NCI-H345 treated with DMSO at 0.1 percent for 48 hours (cell line): ENCODE data around the gene SLC9A7.
"Not testable (repeated sequence)": the region's sequence is repeated elsewhere in the genome, so short reads cannot be mapped to it uniquely, and the experiment has no call there.

Experiments used
- DNase-seq: peaks from one replicate; lab custom pipeline; 2025; ENCODE audit not compliant: unreplicated experiment; lab: John Stamatoyannopoulos, UW

SLC9A7 gene

DNA sequence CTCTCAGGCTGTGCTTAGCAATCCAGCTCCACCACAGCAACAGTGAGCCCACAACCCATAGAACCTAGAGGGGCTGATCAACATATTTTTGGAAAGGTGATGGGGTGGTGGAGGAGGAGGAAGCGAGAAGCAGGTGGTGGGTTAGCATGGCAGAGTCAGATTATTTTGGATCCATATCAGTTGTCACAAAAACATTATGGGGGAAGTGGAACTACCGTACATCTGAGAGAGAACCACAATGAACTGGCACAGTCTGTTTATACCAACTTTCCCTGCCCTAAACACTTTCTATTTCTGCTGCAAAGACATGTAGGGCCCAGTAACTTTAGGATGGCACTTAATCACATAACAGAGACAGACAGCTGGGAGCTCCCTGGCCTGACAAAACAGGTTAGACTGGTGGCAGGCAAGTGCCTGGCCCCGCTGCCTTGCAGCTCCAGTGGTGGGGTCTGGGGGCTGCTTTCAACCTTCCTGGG, 4.3 kb downstream of the SLC9A7 start:
- DNase-seq = no peak

DNA sequence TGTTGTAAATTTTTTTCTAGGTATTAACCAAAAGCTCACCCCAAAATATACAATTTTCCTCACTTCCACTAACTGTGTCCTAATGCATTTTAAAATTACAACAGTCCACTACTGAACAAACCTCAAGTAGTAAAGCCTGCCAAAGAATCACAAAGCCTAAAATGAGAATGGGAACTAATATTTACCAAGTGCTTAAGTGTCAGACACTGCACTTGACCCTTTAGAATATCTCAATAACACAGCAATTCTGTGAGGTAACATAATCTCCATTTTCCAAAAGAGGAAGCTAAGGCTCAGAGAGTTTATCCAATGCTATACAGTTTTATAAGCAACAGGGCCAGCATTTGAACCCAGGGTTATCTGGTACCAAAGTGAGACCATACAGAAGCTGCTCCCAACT, 4.9 kb downstream of the SLC9A7 start:
- no peak for DNase-seq

DNA sequence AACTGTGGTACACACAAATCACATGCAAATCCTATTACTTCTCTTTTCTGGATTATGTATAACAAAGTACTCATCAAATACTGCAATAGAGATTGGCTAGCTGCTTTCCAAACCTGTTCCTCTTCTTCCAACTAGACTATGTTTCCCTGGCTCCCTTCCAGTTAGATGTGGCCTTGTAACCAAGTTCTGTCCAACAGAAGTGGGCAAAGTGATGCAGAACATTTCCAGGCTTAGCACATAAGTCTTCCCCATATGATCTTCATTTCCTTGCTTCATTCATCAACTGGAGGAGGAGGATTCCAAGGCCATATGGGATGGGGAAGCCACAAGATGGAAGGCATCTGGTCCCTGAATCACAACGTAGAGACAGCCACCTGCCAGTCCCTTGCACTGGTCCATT, 8.0 kb downstream of the SLC9A7 start:
- DNase-seq = no peak

DNA sequence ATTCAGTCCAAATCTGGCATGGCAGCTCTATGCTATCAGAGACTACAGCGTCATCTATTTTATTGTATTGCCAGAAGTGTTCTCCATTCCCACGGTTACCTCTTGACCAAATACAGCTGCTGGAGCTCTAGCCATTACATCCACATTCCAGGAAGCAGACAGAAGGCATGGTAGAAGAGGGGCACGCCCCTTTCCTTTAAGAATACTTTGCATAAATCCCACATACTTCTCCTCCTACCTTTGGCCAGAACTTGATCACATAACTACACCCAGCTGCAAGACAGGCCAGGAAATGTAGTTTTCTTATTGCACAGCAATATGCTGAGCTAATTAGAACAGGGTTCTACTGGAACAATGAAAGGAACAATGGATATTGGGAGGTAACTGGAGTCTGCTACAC, 14.9 kb downstream of the SLC9A7 start:
- no peak for DNase-seq

DNA sequence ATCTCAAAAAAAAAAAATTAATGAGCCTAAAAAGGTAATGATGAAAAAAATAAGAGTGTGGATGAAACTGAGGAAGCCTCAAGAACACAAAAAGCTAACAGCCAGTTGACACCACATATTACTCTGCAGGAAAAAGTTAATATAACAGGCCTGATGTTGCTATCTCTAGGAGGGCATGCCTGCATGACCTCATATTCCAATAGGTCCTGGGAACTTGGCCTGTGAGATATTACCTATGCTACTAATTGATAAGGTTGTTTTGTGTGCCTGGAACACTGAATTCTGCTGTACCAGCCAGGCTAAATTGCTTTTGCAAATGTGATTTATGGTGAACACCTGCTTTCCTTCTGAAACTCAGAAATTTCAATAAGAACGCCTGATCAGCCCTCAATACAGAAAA, 15.9 kb downstream of the SLC9A7 start:
- DNase-seq = no peak

DNA sequence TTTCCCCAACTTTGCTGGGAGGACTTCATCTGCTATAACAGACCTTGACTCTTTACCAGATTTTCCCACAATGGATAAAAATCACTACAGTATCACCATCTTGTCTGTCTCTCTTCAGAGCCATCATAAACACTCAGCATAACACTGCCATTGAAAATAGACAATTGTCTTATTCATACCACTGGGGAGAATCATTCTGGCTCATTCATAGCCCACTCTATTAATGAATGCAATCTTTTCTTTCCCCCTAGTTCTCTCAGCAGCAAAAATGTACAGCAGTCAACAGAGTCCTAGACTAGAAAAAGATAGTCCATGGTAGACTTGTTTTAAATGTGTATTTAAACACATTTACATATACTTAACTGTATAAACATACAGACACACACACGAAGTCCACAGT, 19.2 kb downstream of the SLC9A7 start:
- DNase-seq = no peak

DNA sequence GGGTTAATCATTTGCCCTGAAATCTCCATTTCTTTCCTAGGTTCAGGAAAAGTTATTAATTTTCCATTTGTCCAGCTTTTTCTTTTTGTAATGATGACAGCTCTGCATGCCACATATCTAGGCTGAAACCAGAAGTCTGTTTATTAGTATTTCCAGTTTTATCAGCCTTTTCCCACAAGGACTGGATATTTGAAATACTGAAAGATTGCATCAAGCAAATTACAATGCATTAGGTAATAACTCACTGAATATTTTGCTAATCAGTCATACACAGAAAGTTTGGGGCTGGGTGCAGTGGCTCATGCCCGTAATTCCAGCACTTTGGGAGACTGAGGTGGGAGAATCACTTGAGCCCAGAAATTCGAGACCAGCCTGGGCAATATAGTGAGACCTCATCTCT, 21.5 kb downstream of the SLC9A7 start:
- DNase-seq = no peak

DNA sequence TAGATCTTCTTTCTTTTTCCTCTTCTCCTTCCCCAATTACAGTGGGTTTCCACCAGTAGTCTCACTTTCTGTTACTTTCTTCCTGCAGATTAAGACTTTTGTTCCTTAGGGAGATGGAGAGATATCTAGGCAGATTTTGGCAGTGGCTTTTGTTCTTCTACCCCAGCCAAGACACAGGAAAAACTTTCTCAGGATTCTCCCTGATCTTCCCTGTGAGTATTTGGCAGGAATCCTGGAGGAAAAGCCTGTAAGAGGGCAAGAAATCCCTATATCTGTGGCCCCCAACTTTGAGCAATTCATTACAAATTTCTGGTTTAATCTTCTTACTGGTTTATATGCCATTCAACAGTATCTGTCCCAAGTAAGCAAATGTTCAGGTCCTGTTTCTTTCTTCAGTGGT, 21.9 kb downstream of the SLC9A7 start:
- no peak for DNase-seq

DNA sequence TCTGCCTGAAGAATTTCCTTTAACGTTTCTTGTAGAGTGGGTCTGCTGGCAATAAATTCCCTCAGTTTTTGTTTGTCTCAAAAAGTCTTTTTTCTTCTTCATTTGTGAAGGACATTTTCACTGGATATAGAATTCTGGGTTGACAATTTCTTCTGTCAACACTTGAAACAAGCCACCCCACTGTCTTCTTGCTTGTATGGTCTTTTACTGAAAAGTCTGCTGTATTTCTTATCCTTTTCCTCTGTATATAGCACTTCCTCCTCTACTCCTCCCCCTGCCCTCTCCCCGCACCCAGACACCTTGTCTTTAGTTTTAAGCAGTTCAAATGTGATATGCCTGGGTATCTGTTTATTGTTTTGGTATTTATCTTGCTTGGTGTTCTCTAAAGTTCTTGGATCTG, 23.3 kb downstream of the SLC9A7 start:
- DNase-seq = no peak

DNA sequence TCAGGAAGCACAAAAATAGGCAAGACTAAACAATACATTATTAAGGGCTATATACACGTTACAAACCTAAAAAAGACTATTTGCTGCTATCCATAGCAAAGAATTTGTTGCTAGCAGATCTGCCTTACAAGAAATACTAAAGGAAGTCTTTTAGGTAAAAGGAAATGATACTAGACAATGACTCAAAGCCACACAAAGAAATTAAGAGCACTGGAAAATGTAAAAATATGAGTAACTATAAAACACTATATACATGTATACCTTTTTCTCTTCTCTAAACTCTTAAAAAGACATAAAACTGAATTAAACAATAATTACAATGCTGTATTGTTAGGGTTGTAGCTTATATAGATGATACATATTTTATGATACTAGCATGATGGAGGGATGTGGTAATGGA, 25.7 kb downstream of the SLC9A7 start:
- no peak for DNase-seq

DNA sequence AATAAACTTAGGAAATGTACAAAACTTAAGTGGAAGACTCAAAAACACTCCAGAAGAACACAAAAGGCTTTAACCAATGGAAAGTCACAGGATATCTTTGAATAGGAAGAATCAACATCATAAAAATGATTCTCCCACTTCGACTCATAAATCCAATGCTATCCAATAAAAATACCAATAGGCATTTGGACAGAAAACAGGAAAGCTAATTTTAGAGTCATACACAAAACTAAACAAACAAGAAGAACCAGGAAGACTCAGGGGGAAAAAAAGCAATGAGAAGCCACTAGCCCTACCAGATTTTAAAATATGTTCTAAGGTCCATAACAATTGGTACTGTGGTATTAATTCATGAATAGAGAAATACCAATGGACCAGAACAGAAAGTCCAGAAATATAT, 28.2 kb downstream of the SLC9A7 start:
- no peak for DNase-seq

DNA sequence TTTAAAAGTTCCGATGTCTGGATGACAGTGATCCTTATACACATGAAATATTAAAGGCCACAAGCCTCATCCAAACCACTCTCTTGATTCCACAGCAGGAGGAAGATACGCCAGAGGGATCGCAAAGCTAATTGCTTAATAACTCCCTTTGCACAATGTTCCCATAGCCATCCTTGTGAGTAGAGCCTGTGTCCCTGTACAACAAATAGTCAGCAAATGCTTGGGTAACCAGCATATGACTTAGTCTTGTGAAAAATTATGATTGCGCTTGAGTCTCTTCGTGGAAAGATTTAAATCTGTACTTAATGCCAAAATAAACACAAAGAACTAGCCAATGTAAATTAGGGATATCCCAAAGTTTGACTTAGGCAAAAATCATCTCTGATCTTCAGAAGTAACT, 31.5 kb downstream of the SLC9A7 start:
- DNase-seq = no peak

DNA sequence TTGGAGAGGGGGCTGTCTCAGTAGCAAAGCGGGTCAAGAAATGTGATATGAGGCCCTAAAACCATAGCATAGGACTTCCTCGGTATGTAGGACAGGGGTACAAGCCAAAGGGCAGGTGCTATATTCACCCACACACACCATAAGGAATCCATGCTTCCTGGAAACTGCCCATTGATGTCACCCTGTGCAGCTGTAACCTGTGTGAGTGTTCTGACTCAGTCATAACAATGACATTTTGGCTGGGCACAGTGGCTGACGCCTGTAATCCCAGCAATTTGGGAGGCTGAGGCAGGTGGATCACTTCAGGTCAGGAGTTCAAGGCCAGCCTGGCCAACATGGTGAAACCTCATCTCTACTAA, 35.4 kb downstream of the SLC9A7 start:
- not testable (repeated sequence) for DNase-seq

DNA sequence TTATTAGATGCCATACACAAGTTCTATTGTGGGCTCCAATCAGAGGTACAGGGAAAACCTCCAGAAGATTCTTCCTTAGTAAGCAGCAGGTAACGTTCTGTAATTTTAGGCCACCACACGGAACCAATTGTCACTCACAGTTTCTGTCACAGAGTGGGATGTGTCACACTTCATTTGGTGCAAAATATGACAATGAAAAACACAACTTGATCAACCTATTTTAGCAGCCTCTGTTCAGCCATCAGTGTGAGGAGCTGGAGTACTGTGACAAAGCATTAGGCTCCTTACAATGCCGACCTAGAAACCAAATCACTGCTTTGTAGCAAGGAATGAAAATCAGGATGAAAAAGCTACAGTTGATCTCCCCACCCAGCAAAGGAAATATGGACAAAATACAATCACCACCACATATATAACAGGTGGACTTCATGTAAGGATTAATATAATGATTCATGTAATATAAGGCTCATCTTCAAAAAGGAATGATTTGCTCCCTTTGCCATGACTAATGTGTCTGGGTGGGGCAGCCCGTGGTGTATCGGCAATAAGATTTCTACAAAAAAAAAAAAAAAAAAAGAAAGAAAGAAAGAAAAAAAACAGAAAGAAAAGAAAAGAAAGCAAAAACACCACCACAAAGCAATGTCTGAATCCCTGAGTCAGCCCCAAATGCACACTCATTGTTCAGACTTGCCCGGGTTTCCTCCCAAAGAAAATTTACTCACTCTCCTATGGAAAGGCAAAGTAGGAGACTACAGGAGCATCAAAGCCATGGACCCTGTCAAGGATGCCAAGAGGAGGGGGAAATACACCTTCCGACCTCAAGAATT, 36.0 kb downstream of the SLC9A7 start:
- DNase-seq = no peak

DNA sequence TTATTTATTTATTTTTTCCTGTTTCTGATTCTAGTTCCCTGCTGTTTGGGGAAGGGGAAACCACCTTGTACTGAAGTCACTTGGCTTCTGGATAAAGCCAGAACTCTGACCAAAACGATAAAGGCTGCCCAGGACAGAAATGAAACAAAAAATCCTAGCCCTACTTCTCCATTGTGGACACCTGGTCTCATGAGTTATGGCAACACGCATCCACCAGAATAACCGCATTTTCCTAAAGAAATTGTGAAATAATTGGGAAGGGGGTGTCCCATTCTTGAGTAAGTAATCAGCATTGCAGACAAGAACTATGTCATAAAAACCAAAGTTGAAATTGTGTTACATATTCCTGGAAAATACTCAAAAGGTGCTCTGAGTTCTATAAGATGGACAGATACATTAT, 42.1 kb downstream of the SLC9A7 start:
- no peak for DNase-seq

DNA sequence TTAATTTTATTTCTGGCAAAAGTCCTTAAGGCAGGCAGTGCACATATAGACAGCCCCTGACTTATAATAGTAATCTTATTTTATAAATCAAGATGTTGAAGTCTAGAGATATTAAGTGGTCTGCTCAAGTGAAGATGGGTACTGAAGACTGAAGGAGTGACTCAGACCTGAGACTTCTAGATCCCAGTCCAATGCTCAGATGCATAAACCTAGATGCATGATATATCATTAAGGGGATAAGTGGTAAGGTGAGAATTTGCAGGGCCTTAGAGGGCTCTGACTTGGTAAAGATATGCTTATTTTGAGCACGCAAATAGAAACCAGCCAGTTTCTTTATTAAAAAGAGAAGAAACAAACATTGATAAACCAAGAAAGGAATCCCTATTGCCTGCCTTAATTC, 42.9 kb downstream of the SLC9A7 start:
- no peak for DNase-seq

DNA sequence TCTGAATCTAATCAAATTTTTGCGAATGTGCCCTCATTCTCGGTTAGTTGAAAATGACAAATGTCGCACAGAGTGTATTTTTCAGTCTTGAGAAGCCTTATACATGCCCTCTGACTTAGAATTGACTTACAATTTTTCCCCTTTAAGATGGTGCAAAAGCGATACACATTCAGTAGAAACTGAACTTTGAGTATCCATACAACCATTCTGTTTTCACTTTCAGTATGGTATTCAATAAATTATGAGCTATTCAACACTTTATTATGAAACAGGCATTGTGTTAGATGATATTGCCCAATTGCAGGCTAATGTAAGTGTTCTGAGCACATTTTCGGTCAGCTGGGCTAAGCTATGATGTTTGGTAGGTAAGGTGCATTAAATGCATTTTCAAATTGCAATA, 43.4 kb downstream of the SLC9A7 start:
- no peak for DNase-seq

DNA sequence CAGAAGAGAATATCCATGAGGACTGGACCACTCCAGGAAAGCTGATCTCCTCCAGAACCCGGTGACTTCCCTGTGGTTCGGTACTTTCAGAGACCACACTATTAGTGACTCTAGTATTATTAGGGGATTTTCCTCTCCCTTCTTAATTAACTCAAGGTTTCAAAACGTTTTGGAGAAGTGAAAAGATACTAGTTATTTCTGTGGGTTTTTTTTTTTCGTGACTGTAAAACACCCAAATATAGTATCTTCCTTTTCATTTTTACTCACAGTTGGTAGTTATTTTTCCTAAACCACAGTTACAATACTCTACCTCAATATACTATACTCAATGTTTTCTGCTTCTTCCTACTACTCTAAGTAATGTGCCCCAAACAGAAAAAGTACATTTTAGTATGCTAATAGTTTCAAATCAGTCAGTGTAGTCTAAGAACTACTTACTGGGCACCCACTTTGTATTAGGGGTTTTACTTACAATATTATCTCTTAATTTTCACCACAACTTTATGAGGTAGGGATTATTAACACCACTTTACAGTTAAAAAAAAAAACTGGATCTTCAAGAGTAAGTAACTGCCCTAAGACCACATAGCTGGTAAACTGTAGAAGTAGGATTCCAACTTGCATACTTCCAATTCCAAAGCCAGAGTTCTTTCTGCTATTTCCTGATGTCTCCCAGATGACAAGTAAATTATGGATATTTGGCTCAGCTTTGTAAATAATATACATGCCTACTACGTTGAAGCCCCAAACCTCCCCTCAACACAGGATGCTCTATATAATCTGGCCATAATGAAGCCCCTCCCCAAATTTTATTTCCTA, 45.0 kb downstream of the SLC9A7 start:
- no peak for DNase-seq

DNA sequence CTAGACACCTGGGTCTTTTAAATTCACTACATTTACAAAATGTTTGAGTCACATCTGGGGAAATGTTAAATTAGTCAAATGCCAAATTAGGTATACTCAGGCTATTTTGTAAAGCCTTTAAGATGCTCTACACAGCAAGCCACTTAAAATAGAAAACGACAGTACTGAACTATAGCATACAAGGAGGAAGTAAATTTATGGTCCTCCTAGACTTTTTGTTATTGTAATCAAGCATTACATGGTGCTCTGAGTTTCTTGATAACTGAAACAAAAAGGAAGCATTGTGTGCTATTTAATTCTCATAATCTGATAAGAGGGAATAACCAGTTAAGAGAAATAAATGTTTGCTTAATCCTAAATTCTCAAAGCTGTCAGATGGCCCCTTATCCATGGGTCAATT, 46.2 kb downstream of the SLC9A7 start:
- no peak for DNase-seq

DNA sequence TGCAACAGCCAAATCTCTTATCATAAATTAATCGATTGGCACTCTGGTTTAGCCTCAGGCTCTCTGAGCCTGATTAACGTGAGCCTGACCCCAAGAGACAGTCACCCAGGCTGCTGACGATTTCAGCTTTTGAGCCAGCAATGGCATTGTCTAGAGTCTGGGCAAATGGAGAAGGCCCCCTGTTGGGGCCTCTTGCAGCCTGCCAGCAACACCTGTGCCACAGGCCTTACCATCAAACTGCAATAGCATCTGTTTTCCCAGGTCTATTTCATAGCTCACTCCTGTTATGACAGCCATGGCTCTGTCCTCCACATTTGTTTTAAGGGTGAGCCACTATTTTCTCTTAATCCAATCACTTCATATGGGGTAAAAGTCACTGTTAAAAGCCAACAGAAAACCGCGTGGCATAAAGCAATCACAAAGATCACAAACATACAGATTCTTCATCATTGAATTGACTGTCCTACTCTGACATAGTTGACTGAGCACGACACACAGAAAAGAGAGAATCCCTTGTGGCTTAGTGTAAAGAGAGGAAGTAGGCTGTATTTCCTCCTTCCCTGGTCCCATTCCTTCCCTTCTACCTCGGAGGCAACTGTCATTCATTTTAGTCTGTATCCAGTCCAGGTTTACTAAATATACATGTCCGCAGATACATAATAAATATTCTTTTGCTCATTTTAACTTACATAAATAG, 47.8 kb downstream of the SLC9A7 start:
- peak; percentile 75 for DNase-seq

DNA sequence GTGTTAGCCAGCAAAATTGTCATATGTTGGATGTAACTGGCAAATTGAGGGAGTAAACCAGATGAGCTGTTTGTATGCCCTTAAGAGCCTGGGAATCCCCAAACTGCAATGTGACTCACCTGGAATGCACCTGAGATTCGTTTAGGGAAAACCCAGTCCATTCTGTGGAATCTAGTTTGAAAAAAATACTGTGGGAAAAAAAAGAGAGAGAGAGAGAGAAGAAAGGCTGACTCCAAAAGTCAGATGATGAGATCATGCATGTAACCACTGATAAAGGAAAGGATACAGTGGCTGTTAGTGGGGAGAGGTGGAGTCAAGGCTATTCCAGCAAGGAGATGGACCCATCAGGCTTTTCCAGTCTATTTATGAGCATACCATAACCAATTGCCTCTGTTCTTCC, 48.5 kb downstream of the SLC9A7 start:
- no peak for DNase-seq
